GM12864 (cell line): ENCODE data around the gene NUCB2.

Experiments used
- DNase-seq: peaks from one replicate; pipeline ENCODE4 v3.0.0-alpha.2; 2011; ENCODE audit warnings: low read depth
- H3K4me3 ChIP-seq: 2 replicates; pipeline ENCODE4 v1.5.1; 2011; ENCODE audit warnings: mild to moderate bottlenecking, low read depth, low read length, control low read depth
- CTCF ChIP-seq: IDR thresholded peaks from 2 replicates; pipeline ENCODE4 v1.5.1; 2011; ENCODE audit warnings: low read depth, mild to moderate bottlenecking, moderate library complexity, low read length, control low read depth, inconsistent platforms; ENCODE audit errors: missing control alignments

Gene NUCB2

GRCh38 chr11:17369094-17369493 is 92.6 kb downstream of the NUCB2 start:
- no peak overlapping the region for H3K4me3 ChIP-seq
- no peak for DNase-seq
- TF ChIP-seq CTCF = no peak

GRCh38 chr11:17369684-17370243 is 93.2 kb downstream of the NUCB2 start:
- no peak overlapping the region for H3K4me3 ChIP-seq
- no peak for TF ChIP-seq CTCF
- DNase-seq = no peak

- no peak overlapping the region for H3K4me3 ChIP-seq
- DNase-seq = no peak
- TF ChIP-seq CTCF = no peak
Measured at GRCh38 chr11:17371614-17372013, 95.1 kb downstream of the NUCB2 start.

- no peak overlapping the region for H3K4me3 ChIP-seq
- no peak for TF ChIP-seq CTCF
- DNase-seq = no peak
Measured at GRCh38 chr11:17375547-17375946, 99.0 kb downstream of the NUCB2 start.

GRCh38 chr11:17376493-17376892 is 100.0 kb downstream of the NUCB2 start:
- H3K4me3 ChIP-seq = no peak overlapping the region
- no peak for DNase-seq
- TF ChIP-seq CTCF = no peak

GRCh38 chr11:17378655-17379054 is 102.1 kb downstream of the NUCB2 start:
- H3K4me3 ChIP-seq = no peak overlapping the region
- TF ChIP-seq CTCF = no peak
- no peak for DNase-seq

GRCh38 chr11:17379383-17380180 is 103.0 kb downstream of the NUCB2 start:
- no peak for TF ChIP-seq CTCF
- DNase-seq = no peak
- no peak overlapping the region for H3K4me3 ChIP-seq
